ENCODE measurements around the gene WDR20.

The WDR20 gene, protein sequence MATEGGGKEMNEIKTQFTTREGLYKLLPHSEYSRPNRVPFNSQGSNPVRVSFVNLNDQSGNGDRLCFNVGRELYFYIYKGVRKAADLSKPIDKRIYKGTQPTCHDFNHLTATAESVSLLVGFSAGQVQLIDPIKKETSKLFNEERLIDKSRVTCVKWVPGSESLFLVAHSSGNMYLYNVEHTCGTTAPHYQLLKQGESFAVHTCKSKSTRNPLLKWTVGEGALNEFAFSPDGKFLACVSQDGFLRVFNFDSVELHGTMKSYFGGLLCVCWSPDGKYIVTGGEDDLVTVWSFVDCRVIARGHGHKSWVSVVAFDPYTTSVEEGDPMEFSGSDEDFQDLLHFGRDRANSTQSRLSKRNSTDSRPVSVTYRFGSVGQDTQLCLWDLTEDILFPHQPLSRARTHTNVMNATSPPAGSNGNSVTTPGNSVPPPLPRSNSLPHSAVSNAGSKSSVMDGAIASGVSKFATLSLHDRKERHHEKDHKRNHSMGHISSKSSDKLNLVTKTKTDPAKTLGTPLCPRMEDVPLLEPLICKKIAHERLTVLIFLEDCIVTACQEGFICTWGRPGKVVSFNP

DNA sequence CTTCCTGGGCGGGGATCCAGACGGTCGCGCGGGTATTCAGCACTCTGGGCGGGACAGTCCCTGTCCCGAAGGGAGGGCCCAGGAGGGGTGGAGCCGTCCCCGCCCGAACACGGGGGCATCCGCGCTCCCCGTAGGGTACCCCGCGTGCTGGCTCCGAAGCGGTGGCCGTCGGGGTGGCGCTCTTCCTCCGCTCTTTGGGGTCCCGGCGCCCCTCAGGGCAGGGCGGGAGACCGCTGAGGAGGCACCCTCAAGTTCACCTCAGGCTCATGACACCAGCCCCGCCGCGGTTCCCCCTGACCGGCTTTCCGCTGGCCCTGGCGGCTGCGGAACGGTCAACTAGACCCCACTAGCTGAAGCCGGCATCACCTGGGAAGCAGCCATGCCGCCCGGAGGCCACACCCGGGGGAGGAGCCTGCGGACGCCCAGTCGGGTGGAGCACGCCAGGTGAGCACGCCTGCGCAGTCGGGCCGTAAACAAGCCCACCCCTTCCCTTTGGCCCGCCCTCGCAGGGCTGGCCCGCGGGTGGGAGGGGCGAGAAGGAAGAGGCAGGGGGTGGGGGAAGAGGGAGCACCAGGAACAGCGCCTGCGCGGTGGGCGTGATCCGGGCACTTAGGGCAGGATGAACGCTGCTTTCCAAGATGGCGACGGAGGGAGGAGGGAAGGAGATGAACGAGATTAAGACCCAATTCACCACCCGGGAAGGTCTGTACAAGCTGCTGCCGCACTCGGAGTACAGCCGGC lies at the start of gene WDR20:
Gene WDR20 (plus strand): TSS at position 612 of the 741 bp plus-strand sequence. CDS start 27 bp downstream, at position 639.
- peak within 1 kb of the TSS; percentile 84 for H3K27ac ChIP-seq
- TF ChIP-seq, protein P1, sequence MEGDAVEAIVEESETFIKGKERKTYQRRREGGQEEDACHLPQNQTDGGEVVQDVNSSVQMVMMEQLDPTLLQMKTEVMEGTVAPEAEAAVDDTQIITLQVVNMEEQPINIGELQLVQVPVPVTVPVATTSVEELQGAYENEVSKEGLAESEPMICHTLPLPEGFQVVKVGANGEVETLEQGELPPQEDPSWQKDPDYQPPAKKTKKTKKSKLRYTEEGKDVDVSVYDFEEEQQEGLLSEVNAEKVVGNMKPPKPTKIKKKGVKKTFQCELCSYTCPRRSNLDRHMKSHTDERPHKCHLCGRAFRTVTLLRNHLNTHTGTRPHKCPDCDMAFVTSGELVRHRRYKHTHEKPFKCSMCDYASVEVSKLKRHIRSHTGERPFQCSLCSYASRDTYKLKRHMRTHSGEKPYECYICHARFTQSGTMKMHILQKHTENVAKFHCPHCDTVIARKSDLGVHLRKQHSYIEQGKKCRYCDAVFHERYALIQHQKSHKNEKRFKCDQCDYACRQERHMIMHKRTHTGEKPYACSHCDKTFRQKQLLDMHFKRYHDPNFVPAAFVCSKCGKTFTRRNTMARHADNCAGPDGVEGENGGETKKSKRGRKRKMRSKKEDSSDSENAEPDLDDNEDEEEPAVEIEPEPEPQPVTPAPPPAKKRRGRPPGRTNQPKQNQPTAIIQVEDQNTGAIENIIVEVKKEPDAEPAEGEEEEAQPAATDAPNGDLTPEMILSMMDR (conservative IDR thresholded peaks at IDR 0.05) = no peak
- no peak for TF ChIP-seq ZFX (IDR thresholded peaks at IDR 0.05)

DNA sequence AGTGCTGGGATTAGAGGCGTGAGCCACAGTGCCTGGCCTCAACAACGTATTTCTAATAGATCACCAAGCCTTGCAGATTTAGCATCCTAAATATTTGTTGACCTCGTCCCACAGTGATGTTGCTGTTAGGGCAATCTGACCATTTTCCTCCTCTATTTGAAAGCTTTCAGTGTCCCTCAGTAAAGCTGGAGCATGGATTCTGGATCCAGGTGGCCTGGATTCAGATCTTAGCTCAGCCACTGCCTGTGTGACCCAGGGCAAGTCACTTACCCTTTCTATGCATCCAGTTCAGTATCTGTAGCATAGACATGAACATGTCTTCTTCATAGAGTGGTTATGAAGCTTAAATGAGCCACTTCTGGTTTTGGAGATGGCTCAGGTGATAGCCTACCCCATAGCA lies 49.0 kb upstream of the WDR20 start:
- no peak overlapping the region for H3K27ac ChIP-seq
- TF ChIP-seq ZFX (IDR thresholded peaks at IDR 0.05) = no peak
- TF ChIP-seq, protein P1 (conservative IDR thresholded peaks at IDR 0.05) = no peak

DNA sequence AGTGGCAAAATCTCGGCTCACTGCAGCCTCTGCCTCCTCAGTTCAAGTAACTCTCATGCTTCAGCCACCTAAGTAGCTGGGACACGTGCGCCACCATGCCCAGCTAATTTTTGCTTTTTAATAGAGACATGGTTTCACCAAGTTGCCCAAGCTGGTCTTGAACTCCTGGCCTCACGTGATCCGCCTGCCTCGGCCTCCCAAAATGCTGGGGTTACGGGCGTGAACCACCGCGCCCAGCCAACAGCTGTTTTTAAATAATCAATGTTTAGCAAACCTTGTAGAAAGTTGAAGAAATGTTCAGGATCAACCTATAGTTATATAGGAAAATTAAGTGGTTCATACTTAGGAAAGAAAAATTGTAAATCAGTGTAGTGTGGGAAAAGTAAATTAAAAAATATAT lies 46.9 kb upstream of the WDR20 start:
- no peak for TF ChIP-seq ZFX (IDR thresholded peaks at IDR 0.05)
- TF ChIP-seq, protein P1 (conservative IDR thresholded peaks at IDR 0.05) = no peak
- no peak overlapping the region for H3K27ac ChIP-seq

DNA sequence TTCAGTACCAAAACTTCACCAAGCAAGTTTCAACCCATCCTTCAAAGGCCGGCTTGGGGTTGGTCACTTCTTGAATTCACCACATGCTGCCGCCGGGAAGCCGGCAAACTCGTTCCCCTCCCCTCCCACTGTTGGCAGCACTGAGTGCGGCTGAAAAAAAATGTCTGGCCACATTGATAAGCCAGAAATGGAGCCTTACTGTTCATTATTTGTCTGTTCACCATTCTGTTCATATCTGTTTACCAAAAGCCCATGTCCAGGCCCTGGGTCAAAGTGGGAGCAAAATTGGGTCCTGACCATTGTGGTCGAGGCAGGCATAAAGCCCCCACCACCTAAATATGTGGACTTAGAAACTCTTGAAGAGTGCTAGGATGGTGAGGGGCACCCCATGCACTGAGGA lies 45.6 kb upstream of the WDR20 start:
- TF ChIP-seq ZFX (IDR thresholded peaks at IDR 0.05) = no peak
- TF ChIP-seq, protein P1 (conservative IDR thresholded peaks at IDR 0.05) = no peak; the same call in 1 of the 2 replicates
- no peak overlapping the region for H3K27ac ChIP-seq

DNA sequence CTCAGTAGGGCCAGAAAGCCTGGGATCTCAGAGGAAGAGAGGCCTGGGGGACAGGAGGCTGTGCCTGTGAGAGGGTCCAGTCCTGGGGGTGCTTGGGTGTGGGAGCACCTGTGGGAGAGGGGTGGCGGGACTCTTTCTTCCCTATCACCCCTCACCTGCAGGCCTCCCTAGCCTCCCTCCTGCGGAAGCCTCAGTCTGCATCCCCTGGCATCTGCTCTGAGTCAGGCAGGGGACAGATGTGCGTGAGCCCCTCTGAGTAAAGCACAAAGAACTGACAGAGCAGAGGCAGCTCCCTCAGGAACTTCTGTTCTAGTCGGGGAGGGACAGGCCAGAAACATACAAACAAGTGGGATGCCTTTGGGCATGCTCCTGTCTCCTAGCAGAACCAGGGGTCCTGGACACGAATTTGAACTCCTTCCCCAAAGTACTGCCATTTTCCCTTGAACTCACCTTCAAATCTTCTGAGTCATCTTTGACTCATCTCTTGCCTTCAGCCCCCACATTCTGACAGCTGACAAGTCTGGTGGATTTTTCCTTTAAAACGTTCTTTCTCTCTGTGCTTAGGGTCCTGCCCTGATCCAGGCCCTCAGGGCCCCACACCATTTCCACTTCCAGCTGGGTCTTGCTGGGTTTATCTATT lies 44.3 kb upstream of the WDR20 start:
- peak overlapping the region; percentile 5; the same call in 1 of the 2 replicates for H3K27ac ChIP-seq
- TF ChIP-seq, protein P1 (conservative IDR thresholded peaks at IDR 0.05) = no peak
- no peak for TF ChIP-seq ZFX (IDR thresholded peaks at IDR 0.05)

DNA sequence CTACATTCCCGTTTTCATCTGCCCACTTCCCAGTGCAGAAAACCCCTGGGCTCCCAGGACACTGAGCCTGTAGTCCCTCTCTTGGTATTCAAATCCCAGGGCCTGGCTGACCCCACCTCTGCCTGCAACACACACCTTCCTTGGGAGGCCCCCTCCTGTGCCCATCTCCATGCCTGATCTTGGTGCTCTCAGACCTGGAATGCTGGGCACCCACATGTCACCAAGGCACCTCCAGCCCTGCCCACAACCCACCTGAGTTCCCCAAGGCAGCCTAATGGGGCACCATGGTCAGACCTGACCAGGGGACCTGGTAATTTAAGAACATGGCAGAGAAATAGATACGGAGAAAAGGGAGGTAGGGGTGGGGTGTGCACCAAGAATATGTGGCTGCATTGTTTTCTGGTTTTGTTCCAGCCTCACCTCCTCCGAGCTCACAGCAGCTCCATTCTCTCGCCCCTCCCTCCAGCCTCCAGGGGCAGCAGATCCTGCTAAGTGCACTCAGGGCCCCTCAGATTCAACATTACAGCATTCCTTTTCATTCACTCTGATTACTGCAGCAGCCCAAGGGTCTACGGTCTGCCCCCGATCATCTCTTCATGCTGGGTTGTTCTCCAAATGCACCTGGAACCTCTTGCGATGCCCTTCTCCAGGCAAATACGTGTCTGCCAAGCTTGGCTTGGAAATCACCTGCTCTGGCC lies 43.7 kb upstream of the WDR20 start:
- no peak for TF ChIP-seq ZFX (IDR thresholded peaks at IDR 0.05)
- TF ChIP-seq, protein P1 (conservative IDR thresholded peaks at IDR 0.05) = no peak
- H3K27ac ChIP-seq = peak overlapping the region; percentile 5; the same call in 1 of the 2 replicates

Data from C4-2B (cell line).